H1 (cell line): ENCODE measurements around the gene RNF144A. TPM values are rescaled to one million over a fixed set of nuclear protein-coding genes. Genes with fewer than 3 reads are reported as not detected.

Experiments used
- CTCF ChIA-PET: fragments of 300-600 bp; sonication (Branson Sonifier 250); formaldehyde crosslinking; loops from one replicate; lab custom pipeline; 2021; ENCODE audit not compliant: partially characterized antibody; lab: Charles Lee
- POLR2A ChIA-PET: fragments of 300-600 bp; sonication (Branson Sonifier 250); formaldehyde crosslinking; loops from one replicate; lab custom pipeline; 2021; ENCODE audit warnings: inconsistent platforms; ENCODE audit not compliant: partially characterized antibody; lab: Charles Lee
- DNase-seq, 2 experiments: peaks; one replicate each; pipeline versions ENCODE4 v3.0.0 to v3.0.0-alpha.2; 2010 to 2022; ENCODE audit warnings: low spot score in 2 of 2, low read depth in 1 of 2, mixed read lengths in 1 of 2
- FAIRE-seq: peaks from 2 replicates; lab custom pipeline; 2011; peaks lifted over from hg19 to GRCh38; lab: Jason Lieb, UNC
- H2AFZ ChIP-seq: 2 replicates; pipeline ENCODE4 v1.8.1; 2012; ENCODE audit warnings: low read length, inconsistent platforms
- H2AK5ac ChIP-seq: 2 replicates; pipeline ENCODE4 v1.6.1; 2013; ENCODE audit warnings: low read depth, low read length
- H2BK120ac ChIP-seq: replicated peaks from 2 replicates; pipeline ENCODE3; 2013; ENCODE audit warnings: low read depth, low read length, inconsistent platforms
- H2BK12ac ChIP-seq: 2 replicates; pipeline ENCODE4 v1.6.1; 2013; ENCODE audit warnings: low read depth, low read length
- H2BK15ac ChIP-seq: 2 replicates; pipeline ENCODE4 v1.6.1; 2013; ENCODE audit warnings: low read length
- H2BK20ac ChIP-seq: 2 replicates; pipeline ENCODE4 v1.6.1; 2013; ENCODE audit warnings: low read length
- H2BK5ac ChIP-seq: 2 replicates; pipeline ENCODE4 v1.6.1; 2013; ENCODE audit warnings: low read depth, low read length
- H3K14ac ChIP-seq: 2 replicates; pipeline ENCODE4 v1.6.1; 2013; ENCODE audit warnings: inconsistent platforms; ENCODE audit not compliant: insufficient read length
- H3K18ac ChIP-seq: 2 replicates; pipeline ENCODE4 v1.6.1; 2013; ENCODE audit warnings: low read length; ENCODE audit errors: extremely low read depth
- H3K23ac ChIP-seq: 2 replicates; pipeline ENCODE4 v1.6.1; 2013; ENCODE audit warnings: inconsistent platforms; ENCODE audit not compliant: insufficient read length
- H3K23me2 ChIP-seq: 2 replicates; pipeline ENCODE4 v1.6.1; 2013; ENCODE audit warnings: low read depth, low read length
- H3K27ac ChIP-seq: 2 replicates; pipeline ENCODE4 v1.6.1; 2011; ENCODE audit warnings: low read depth, low read length, inconsistent platforms
- H3K27me3 ChIP-seq, 4 experiments: replicated peaks in 1 of 4; 1 replicate in 1 of 4; 2 replicates in 3 of 4; pipeline versions ENCODE4 v1.6.1 to v1.8.1; 2011 to 2013; ENCODE audit warnings: low read length in 3 of 4, mild to moderate bottlenecking in 3 of 4, inconsistent platforms in 2 of 4, mixed read lengths in 2 of 4, moderate library complexity in 1 of 4; ENCODE audit not compliant: control insufficient read depth in 3 of 4, insufficient read depth in 3 of 4; ENCODE audit errors: extremely low read depth in 1 of 4
- H3K36me3 ChIP-seq, 4 experiments: 2 replicates each; pipeline versions ENCODE4 v1.6.1 to v1.8.1; 2011 to 2013; ENCODE audit warnings: mild to moderate bottlenecking in 4 of 4, low read length in 3 of 4, moderate library complexity in 2 of 4, control low read depth in 1 of 4, inconsistent platforms in 1 of 4; ENCODE audit not compliant: insufficient read depth in 4 of 4, control insufficient read depth in 2 of 4
- H3K4ac ChIP-seq: replicated peaks from 2 replicates; pipeline ENCODE3; 2013; ENCODE audit warnings: low read length, low read depth, mixed read lengths, inconsistent platforms; ENCODE audit not compliant: insufficient read length
- H3K4me1 ChIP-seq, 4 experiments: replicated peaks in 1 of 4; 1 replicate in 1 of 4; 2 replicates in 3 of 4; pipeline versions ENCODE4 v1.6.1 to v1.8.1; 2011 to 2013; ENCODE audit warnings: low read length in 3 of 4, inconsistent platforms in 2 of 4, mixed read lengths in 1 of 4; ENCODE audit not compliant: insufficient read depth in 4 of 4, control insufficient read depth in 3 of 4
- H3K4me2 ChIP-seq, 2 experiments: 2 replicates each; pipeline versions ENCODE4 v1.6.1 to v1.8.1; 2011 to 2013; ENCODE audit warnings: low read depth in 2 of 2, low read length in 2 of 2, control low read depth in 1 of 2, inconsistent platforms in 1 of 2, mild to moderate bottlenecking in 1 of 2; ENCODE audit not compliant: insufficient read depth in 1 of 2
- H3K4me3 ChIP-seq, 4 experiments: fragments of 200-600, 300-600 bp in 1 of 4; sonication (generic), shearing (Covaris generic), sonication (Bioruptor Twin) in 1 of 4; 2 replicates each; pipeline versions ENCODE4 v1.5.1 to v1.8.1; 2011 to 2016; ENCODE audit warnings: low read length in 4 of 4, low read depth in 3 of 4, control low read depth in 2 of 4, inconsistent platforms in 2 of 4, mild to moderate bottlenecking in 2 of 4, mixed read lengths in 1 of 4, moderate library complexity in 1 of 4; ENCODE audit not compliant: insufficient read depth in 2 of 4; ENCODE audit errors: extremely low read depth in 1 of 4
- H3K56ac ChIP-seq: replicated peaks from 2 replicates; pipeline ENCODE3; 2013; ENCODE audit warnings: low read depth, mild to moderate bottlenecking, mixed read lengths, low read length, inconsistent platforms; ENCODE audit not compliant: insufficient read length
- H3K79me1 ChIP-seq: 2 replicates; pipeline ENCODE4 v1.6.1; 2013; ENCODE audit warnings: low read depth, low read length, control low read depth
- H3K79me2 ChIP-seq, 2 experiments: 2 replicates each; pipeline versions ENCODE4 v1.6.1 to v1.8.1; 2012 to 2013; ENCODE audit warnings: low read length in 2 of 2, mild to moderate bottlenecking in 2 of 2, inconsistent platforms in 1 of 2; ENCODE audit not compliant: insufficient read depth in 2 of 2, control insufficient read depth in 1 of 2
- H3K9ac ChIP-seq, 4 experiments: replicated peaks in 1 of 4; 1 replicate in 1 of 4; 2 replicates in 3 of 4; pipeline versions ENCODE4 v1.6.1 to v1.8.1; 2011 to 2013; ENCODE audit warnings: low read depth in 3 of 4, low read length in 3 of 4, control low read depth in 2 of 4, mild to moderate bottlenecking in 2 of 4, moderate library complexity in 2 of 4, inconsistent platforms in 1 of 4; ENCODE audit errors: extremely low read depth in 1 of 4
- H3K9me3 ChIP-seq, 2 experiments: 2 replicates each; pipeline versions ENCODE4 v1.6.1 to v1.8.1; 2012 to 2013; ENCODE audit warnings: mild to moderate bottlenecking in 2 of 2, moderate library complexity in 2 of 2, control low read depth in 1 of 2, inconsistent platforms in 1 of 2, low read depth in 1 of 2, low read length in 1 of 2, mixed read lengths in 1 of 2; ENCODE audit not compliant: insufficient read depth in 2 of 2
- H4K20me1 ChIP-seq, 2 experiments: replicated peaks in 1 of 2; 2 replicates each; pipeline versions ENCODE3 to v1.8.1; 2011 to 2013; ENCODE audit warnings: inconsistent platforms in 2 of 2, low read length in 2 of 2, mild to moderate bottlenecking in 1 of 2; ENCODE audit not compliant: insufficient read depth in 2 of 2, control insufficient read depth in 1 of 2
- H4K5ac ChIP-seq: 2 replicates; pipeline ENCODE4 v1.6.1; 2013; ENCODE audit warnings: low read length, low read depth, mixed read lengths, inconsistent platforms; ENCODE audit not compliant: insufficient read length
- H4K8ac ChIP-seq: 2 replicates; pipeline ENCODE4 v1.8.0; 2013; ENCODE audit warnings: mild to moderate bottlenecking, moderate library complexity, low read length, inconsistent platforms; ENCODE audit not compliant: insufficient read depth; ENCODE audit errors: extremely low read depth
- H4K91ac ChIP-seq: replicated peaks from 2 replicates; pipeline ENCODE3; 2013; ENCODE audit warnings: low read length, mixed read lengths, inconsistent platforms; ENCODE audit not compliant: insufficient read length
- EZH2 ChIP-seq: fragments of 200-600 bp; sonication (generic); IDR thresholded peaks from 2 replicates; pipeline ENCODE4 v1.7.1; 2012; ENCODE audit warnings: low read depth, mild to moderate bottlenecking, moderate library complexity, low read length, inconsistent platforms; ENCODE audit not compliant: severe bottlenecking
- JUND ChIP-seq: IDR thresholded peaks from 2 replicates; pipeline ENCODE4 v1.6.1; 2011; ENCODE audit warnings: mild to moderate bottlenecking, improper control_type of control experiment, low read length
- KDM4A ChIP-seq: IDR thresholded peaks from one replicate; pipeline ENCODE4 v1.7.1; 2012; ENCODE audit warnings: low read depth, mild to moderate bottlenecking, moderate library complexity, low read length, inconsistent platforms; ENCODE audit not compliant: severe bottlenecking
- MAX ChIP-seq: IDR thresholded peaks from 2 replicates; pipeline ENCODE4 v1.6.1; 2012; ENCODE audit warnings: inconsistent platforms
- SP1 ChIP-seq: IDR thresholded peaks from 2 replicates; pipeline ENCODE4 v1.6.1; 2011; ENCODE audit warnings: low read depth, low read length
- TAF7 ChIP-seq: optimal IDR thresholded peaks from 2 replicates; pipeline ENCODE3; 2011; ENCODE audit warnings: low read depth, mild to moderate bottlenecking, inconsistent platforms, low read length, moderate library complexity, borderline replicate concordance
- TBP ChIP-seq: IDR thresholded peaks from 2 replicates; pipeline ENCODE4 v1.6.1; 2011; ENCODE audit warnings: low read depth, low read length, improper control_type of control experiment
- TCF12 ChIP-seq: IDR thresholded peaks from 2 replicates; pipeline ENCODE4 v1.6.1; 2011; ENCODE audit warnings: low read depth, mild to moderate bottlenecking, low read length
- WGBS, 2 experiments: shearing (Covaris generic) in 1 of 2; methylation state at CpG; one replicate each; pipeline versions ENCODE4 v1.1.6 to v1.1.7; 2013 to 2015; ENCODE audit warnings: low lambda C conversion rate in 2 of 2, mixed read lengths in 2 of 2, inconsistent platforms in 1 of 2, low coverage in 1 of 2, missing lambda C conversion rate in 1 of 2; ENCODE audit not compliant: insufficient replicate concordance in 2 of 2, insufficient coverage in 1 of 2, insufficient read length in 1 of 2; ENCODE audit errors: extremely low coverage in 1 of 2, missing lambda C conversion rate in 1 of 2; 5-methylcytosine and 5-hydroxymethylcytosine counted together
- polyA plus RNA-seq, 7 experiments: library from polyadenylated mRNA; depleted of rRNA in 3 of 7; stranded (reverse) in 5 of 7; unstranded in 2 of 7; fragments of >200 nt in 5 of 7; fragments of 200-250 nt in 2 of 7; gene quantifications; 1 replicate in 5 of 7; 2 replicates in 1 of 7; 4 replicates in 1 of 7; pipeline versions ENCODE4 v1.2.1 to v1.2.3, GENCODE V29; 2011 to 2013; ENCODE audit warnings: missing spikeins in 2 of 7, mixed read lengths in 2 of 7
- total RNA-seq: library from RNA; stranded (reverse); fragmentation: NEBNext Ultra II Directional; extraction: Animal tissue kit (Norgen Biotek cat#: 25700); gene quantifications from 2 replicates; pipeline ENCODE4 v1.2.1, GENCODE V29; 2021

Gene RNF144A
- total and polyA plus RNA-seq, 2 of the 8 experiments (the other 6 are each of a cell fraction or from before 2014, with no cell fraction given), result 14.0 to 15.0 TPM

GRCh38 chr2:6881516-6881915 lies 35.7 kb upstream of the RNF144A start:
- no peak overlapping the region for H3K56ac ChIP-seq
- no peak overlapping the region for H2BK120ac ChIP-seq
- no peak overlapping the region for H3K9ac ChIP-seq
- 86% methylated on average over 5 of the region's 5 CpGs; no CpG with 5 or more reads in 1 of the 2 experiments for WGBS, 2 experiments
- H3K4me1 ChIP-seq, result no peaks in the 10 kb centered on the region
- FAIRE-seq, result no peak
- POLR2A ChIA-PET, result no interaction called here
- H2BK12ac ChIP-seq, result no peak overlapping the region
- H3K23ac ChIP-seq, result no peak overlapping the region
- no peak overlapping the region for H4K5ac ChIP-seq
- DNase-seq, result no peak
- H2AK5ac ChIP-seq, result no peak overlapping the region
- no peak overlapping the region for H3K4me3 ChIP-seq
- peaks cover 4% of the 10 kb centered on the region in 2 experiments; a peak in 3 of 4 replicates for H3K9me3 ChIP-seq
- no peak overlapping the region for H4K91ac ChIP-seq
- H3K18ac ChIP-seq, result no peak overlapping the region
- H3K27ac ChIP-seq, result no peak overlapping the region
- no peaks in the 10 kb centered on the region for H3K36me3 ChIP-seq
- no peaks in the 10 kb centered on the region for H3K79me2 ChIP-seq
- no peaks in the 10 kb centered on the region for H3K23me2 ChIP-seq
- no peaks in the 10 kb centered on the region for H3K27me3 ChIP-seq
- CTCF ChIA-PET, result interaction anchor here (1.5 to 1.6 kb wide), 3 partner anchors 12 to 35 kb away, joined by 4 to 7 read pairs (median 4); partner anchors contain the start of gene RNF144A
- H2BK20ac ChIP-seq, result no peak overlapping the region
- no peak for TF ChIP-seq KDM4A
- TF ChIP-seq TCF12, result no peak
- no peak for TF ChIP-seq JUND
- no peak for TF ChIP-seq EZH2
- no peak for TF ChIP-seq SP1
- no peak for TF ChIP-seq MAX
- TF ChIP-seq TAF7, result no peak
- no peak for TF ChIP-seq TBP
- H3K79me1 ChIP-seq, result no peaks in the 10 kb centered on the region
- no peak overlapping the region for H2BK5ac ChIP-seq
- H2AFZ ChIP-seq, result no peak overlapping the region
- H4K8ac ChIP-seq, result no peak overlapping the region
- no peak overlapping the region for H3K4me2 ChIP-seq
- no peak overlapping the region for H3K14ac ChIP-seq
- H3K4ac ChIP-seq, result no peak overlapping the region
- H4K20me1 ChIP-seq, result no peaks in the 10 kb centered on the region
- no peak overlapping the region for H2BK15ac ChIP-seq
